ENCODE measurements around the gene STAT3.
"Not testable (repeated sequence)": the region's sequence is repeated elsewhere in the genome, so short reads cannot be mapped to it uniquely, and the experiment has no call there.

The STAT3 gene

GRCh38 chr17:42312285-42313130 lies 75.7 kb downstream of the STAT3 start:
- DNase-seq: peak; percentile 68

GRCh38 chr17:42312035-42312284 lies 76.3 kb downstream of the STAT3 start:
- no peak for DNase-seq

GRCh38 chr17:42311240-42312034 lies 76.8 kb downstream of the STAT3 start:
- DNase-seq: peak; percentile 82

- no peak for DNase-seq
These were observed 77.4 kb downstream of the STAT3 start for GRCh38 chr17:42310787-42311215.

- no peak for DNase-seq
These were observed 78.1 kb downstream of the STAT3 start for GRCh38 chr17:42309986-42310786.

- DNase-seq: no peak
These were observed 79.1 kb downstream of the STAT3 start for GRCh38 chr17:42309142-42309541.

GRCh38 chr17:42308446-42308845 lies 79.8 kb downstream of the STAT3 start:
- no peak for DNase-seq

GRCh38 chr17:42307362-42307927 lies 80.8 kb downstream of the STAT3 start:
- DNase-seq: no peak

- DNase-seq: no peak
These were observed 81.9 kb downstream of the STAT3 start for GRCh38 chr17:42306385-42306667.

- DNase-seq: no peak
These were observed 82.5 kb downstream of the STAT3 start for GRCh38 chr17:42305543-42306384.

- not testable (repeated sequence) for DNase-seq
These were observed 83.3 kb downstream of the STAT3 start for GRCh38 chr17:42305031-42305330.

GRCh38 chr17:42304187-42305030 lies 83.8 kb downstream of the STAT3 start:
- DNase-seq: no peak

GRCh38 chr17:42303694-42304093 lies 84.5 kb downstream of the STAT3 start:
- DNase-seq: no peak

GRCh38 chr17:42301022-42301421 lies 87.2 kb downstream of the STAT3 start:
- no peak for DNase-seq

GRCh38 chr17:42299913-42300312 lies 88.3 kb downstream of the STAT3 start:
- not testable (repeated sequence) for DNase-seq

GRCh38 chr17:42299361-42299760 lies 88.9 kb downstream of the STAT3 start:
- not testable (repeated sequence) for DNase-seq

GRCh38 chr17:42297775-42298174 lies 90.5 kb downstream of the STAT3 start:
- DNase-seq: not testable (repeated sequence)

GRCh38 chr17:42296012-42296411 lies 92.2 kb downstream of the STAT3 start:
- DNase-seq: no peak

GRCh38 chr17:42294469-42295398 lies 93.5 kb downstream of the STAT3 start:
- DNase-seq: peak; percentile 38

GRCh38 chr17:42291129-42291528 lies 97.1 kb downstream of the STAT3 start:
- no peak for DNase-seq
